Measurements from ENCODE around the gene ZMYM1. TPM values are rescaled to one million over a fixed set of nuclear protein-coding genes. Genes with fewer than 3 reads are reported as not detected.
"Not testable (repeated sequence)": the region's sequence is repeated elsewhere in the genome, so short reads cannot be mapped to it uniquely, and the experiment has no call there.

Gene ZMYM1
- total RNA-seq, 1 donor from 2014 or later: 31.8 TPM

DNA sequence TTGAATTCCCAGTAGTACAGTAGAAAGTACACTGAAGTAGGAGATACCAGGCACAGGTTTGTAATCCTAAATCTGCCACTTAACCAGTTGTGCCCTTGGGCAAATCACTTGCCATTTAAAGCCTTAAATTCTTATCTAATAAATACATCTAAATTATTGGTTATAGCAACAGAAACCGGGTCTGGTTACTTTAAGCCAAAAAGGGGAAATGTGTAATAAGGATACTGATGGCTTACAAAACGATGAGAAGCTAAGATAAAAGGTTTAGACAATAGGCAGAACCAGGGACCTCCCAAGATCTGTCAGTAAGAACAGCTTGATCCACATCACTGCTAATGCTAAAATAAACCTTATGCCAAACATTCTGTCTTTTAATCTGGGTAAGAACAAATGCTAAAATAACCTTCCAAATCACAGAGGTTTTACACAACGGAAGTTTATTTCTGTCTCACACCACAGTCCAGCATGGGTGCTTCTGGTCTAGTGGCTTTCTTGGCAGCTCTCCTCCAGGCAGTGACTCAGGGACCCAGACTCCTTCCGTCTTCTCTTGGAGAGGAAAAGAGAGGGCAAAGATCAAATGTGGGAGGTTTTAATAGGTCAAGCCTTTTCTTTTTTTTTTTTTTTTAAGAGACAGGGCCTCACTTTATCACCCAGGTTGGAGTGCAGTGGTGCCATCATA lies 16.5 kb upstream of the ZMYM1 start:
- Mint-ChIP-seq H3K36me3 (no peaks in the 10 kb centered on the region), H3K27me3 (peaks cover 5% of the 10 kb centered on the region), H3K9me3 (peaks cover 4% of the 10 kb centered on the region), H3K4me3 (no peak overlapping the region), H3K4me1 (ENCODE audit: unreplicated experiment) (no peaks in the 10 kb centered on the region), H3K27ac (no peak overlapping the region)
- TF ChIP-seq, protein P1, sequence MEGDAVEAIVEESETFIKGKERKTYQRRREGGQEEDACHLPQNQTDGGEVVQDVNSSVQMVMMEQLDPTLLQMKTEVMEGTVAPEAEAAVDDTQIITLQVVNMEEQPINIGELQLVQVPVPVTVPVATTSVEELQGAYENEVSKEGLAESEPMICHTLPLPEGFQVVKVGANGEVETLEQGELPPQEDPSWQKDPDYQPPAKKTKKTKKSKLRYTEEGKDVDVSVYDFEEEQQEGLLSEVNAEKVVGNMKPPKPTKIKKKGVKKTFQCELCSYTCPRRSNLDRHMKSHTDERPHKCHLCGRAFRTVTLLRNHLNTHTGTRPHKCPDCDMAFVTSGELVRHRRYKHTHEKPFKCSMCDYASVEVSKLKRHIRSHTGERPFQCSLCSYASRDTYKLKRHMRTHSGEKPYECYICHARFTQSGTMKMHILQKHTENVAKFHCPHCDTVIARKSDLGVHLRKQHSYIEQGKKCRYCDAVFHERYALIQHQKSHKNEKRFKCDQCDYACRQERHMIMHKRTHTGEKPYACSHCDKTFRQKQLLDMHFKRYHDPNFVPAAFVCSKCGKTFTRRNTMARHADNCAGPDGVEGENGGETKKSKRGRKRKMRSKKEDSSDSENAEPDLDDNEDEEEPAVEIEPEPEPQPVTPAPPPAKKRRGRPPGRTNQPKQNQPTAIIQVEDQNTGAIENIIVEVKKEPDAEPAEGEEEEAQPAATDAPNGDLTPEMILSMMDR (conservative IDR thresholded peaks at IDR 0.05): no peak
- DNase-seq (ENCODE audit: extremely low spot score, unreplicated experiment): no peak

DNA sequence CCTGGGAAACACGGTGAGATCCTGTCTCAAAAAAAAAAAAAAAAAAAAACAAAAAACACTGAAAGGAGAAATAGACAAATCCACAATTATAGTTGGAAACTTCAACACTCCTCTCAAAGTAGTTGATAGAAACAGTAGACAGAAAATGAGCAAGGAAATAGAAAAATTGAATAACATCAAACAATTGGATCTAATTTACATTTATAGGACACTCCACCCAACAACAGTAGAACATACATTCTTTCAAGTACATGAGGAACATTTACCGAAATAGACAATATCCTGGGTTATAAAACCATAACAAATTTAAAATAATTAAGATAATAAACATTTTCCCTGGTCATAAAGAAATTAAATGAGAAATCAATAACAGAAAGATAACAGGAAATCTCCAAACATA lies 14.9 kb upstream of the ZMYM1 start:
- H3K4me3 Mint-ChIP-seq: no peak overlapping the region
- TF ChIP-seq, protein P1 (conservative IDR thresholded peaks at IDR 0.05): no peak
- no peak overlapping the region for H3K27ac Mint-ChIP-seq
- no peaks in the 10 kb centered on the region for H3K4me1 Mint-ChIP-seq (ENCODE audit: unreplicated experiment)
- H3K36me3 Mint-ChIP-seq: no peaks in the 10 kb centered on the region
- no peaks in the 10 kb centered on the region for H3K9me3 Mint-ChIP-seq
- peaks cover under 1% of the 10 kb centered on the region for H3K27me3 Mint-ChIP-seq
- DNase-seq (ENCODE audit: extremely low spot score, unreplicated experiment): no peak

DNA sequence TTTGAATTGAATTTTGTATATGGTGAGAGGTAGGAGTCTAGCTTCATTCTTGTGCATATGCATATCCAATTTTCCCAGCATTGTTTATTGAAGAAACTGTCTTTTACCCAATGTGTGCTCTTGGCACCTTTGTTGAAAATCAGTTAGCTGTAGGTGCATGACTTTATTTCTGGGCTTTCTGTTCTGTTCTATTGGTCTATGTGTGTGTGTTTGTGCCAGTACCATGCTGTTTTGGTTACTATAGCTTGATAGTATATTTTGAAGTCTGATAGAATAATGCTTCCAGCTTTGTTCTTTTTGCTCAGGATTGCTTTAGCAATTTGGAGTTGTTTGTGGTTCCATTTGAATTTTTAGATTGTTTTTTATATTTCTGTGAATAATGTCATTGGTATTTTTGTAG lies 9.4 kb upstream of the ZMYM1 start:
- H3K27ac Mint-ChIP-seq: no peak overlapping the region
- H3K36me3 Mint-ChIP-seq: no peaks in the 10 kb centered on the region
- H3K27me3 Mint-ChIP-seq: peaks cover 23% of the 10 kb centered on the region
- no peak overlapping the region for H3K4me3 Mint-ChIP-seq
- peaks cover 6% of the 10 kb centered on the region for H3K9me3 Mint-ChIP-seq
- no peak for DNase-seq (ENCODE audit: extremely low spot score, unreplicated experiment)
- no peaks in the 10 kb centered on the region for H3K4me1 Mint-ChIP-seq (ENCODE audit: unreplicated experiment)
- TF ChIP-seq, protein P1 (conservative IDR thresholded peaks at IDR 0.05): no peak

DNA sequence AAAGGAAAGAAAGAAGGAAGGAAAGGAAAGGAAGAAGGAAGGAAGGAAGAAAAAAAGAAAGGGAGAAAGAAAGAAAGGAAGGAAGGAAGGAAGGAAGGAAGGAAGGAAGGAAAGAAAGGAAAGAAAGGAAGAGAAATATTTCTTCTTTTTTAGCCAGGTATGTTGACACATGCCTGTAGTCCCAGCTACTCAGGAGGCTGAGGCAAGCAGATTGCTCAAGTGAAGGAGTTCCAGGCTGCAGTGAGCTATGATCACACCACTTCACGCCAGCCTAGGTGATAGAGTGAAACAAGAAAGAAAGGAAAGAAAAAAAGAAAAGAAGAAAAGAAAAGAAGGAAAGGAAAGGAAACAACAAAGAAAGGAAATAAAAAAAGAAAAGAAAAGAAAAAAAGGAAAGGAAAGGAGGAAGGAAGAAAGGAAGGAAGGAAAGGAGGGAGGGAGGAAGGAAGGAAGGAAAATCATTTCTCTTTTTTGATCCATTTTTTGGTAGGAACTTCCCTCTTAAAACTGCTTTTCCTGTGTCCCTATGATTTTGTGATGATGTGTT lies 5.8 kb upstream of the ZMYM1 start:
- H3K4me1 Mint-ChIP-seq (ENCODE audit: unreplicated experiment): no peaks in the 10 kb centered on the region
- H3K9me3 Mint-ChIP-seq: peaks cover 6% of the 10 kb centered on the region
- TF ChIP-seq, protein P1 (conservative IDR thresholded peaks at IDR 0.05): no peak
- peaks cover 36% of the 10 kb centered on the region for H3K27me3 Mint-ChIP-seq
- H3K36me3 Mint-ChIP-seq: no peaks in the 10 kb centered on the region
- H3K4me3 Mint-ChIP-seq: no peak overlapping the region
- no peak overlapping the region for H3K27ac Mint-ChIP-seq
- DNase-seq (ENCODE audit: extremely low spot score, unreplicated experiment): no peak

DNA sequence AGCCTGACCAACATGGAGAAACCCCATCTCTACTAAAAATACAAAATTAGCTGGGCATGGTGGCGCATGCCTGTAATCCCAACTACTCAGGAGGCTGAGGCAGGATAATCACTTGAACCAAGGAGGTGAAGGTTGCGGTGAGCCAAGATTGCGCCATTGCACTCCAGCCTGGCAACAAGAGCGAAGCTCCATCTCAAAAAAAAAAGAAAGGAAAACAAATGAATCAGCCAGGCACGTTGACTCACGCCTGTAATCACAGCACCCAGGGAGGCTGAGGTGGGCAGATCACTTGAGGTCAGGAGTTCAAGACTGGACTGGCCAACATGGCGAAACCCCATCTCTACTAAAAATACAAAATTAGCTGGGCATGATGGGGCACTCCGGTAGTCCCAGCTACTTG lies 2.8 kb upstream of the ZMYM1 start:
- H3K4me3 Mint-ChIP-seq; H3K27ac Mint-ChIP-seq; H3K36me3 Mint-ChIP-seq; DNase-seq (ENCODE audit: extremely low spot score, unreplicated experiment); H3K9me3 Mint-ChIP-seq: not testable (repeated sequence)
- Mint-ChIP-seq H3K4me1 (ENCODE audit: unreplicated experiment) (peaks cover 14% of the 10 kb centered on the region), H3K27me3 (peaks cover 33% of the 10 kb centered on the region)

DNA sequence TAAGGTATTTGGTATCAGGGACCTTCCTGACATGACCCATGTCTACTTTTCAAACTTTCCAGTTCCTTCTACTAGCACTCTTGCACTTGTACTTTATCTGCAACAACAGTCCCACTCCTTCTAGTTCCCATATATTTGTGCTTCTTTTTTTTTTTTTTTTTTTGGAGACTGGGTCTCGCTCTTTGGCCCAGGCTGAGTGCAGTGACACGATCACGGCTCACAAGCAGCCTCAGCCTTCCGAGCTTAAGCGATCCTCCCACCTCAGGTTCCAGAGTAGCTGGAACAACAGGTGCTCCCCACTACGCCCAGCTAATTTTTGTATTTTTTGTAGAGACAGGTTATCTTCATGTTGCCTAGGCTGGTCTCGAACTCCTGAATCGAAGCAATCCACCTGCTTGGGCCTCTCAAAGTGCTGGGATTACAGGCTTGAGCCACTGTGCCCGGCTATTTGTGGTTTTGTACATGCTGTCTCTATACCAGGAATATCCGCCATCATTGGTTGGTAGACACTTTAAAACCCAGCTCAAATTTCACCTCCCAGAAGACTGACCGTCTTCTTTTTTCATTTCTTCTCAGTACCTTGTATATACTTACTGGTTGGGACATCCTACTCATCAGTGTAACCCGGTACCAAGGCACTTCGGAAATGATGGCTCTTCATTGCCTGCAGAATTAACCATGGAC lies 1.1 kb downstream of the ZMYM1 start:
- TF ChIP-seq, protein P1 (conservative IDR thresholded peaks at IDR 0.05): no peak
- Mint-ChIP-seq H3K9me3 (no peaks in the 10 kb centered on the region), H3K27ac (peak overlapping the region; percentile 99), H3K36me3 (peaks cover 11% of the 10 kb centered on the region), H3K4me3 (peak overlapping the region; percentile 97), H3K27me3 (peaks cover 13% of the 10 kb centered on the region), H3K4me1 (ENCODE audit: unreplicated experiment) (peaks cover 15% of the 10 kb centered on the region)
- DNase-seq (ENCODE audit: extremely low spot score, unreplicated experiment): no peak

All from type B pancreatic cell (in vitro differentiated cells).